HG02943 (cell line): ENCODE data around the gene MARCKSL1.
"Not testable (repeated sequence)": the region's sequence is repeated elsewhere in the genome, so short reads cannot be mapped to it uniquely, and the experiment has no call there.

Source experiments
- ATAC-seq: cut with Tn5 transposase; IDR thresholded peaks from one replicate; pipeline ENCODE4 v1.9.1; 2021; ENCODE audit warnings: mild to moderate bottlenecking, low read depth, moderate library complexity; ENCODE audit not compliant: unreplicated experiment

The MARCKSL1 gene

GRCh38 chr1:32335790-32336590 lies at the start of gene MARCKSL1:
Gene MARCKSL1 (minus strand): TSS chr1:32336233. CDS start chr1:32336033, 200 bp downstream.
- peak; percentile 38 for ATAC-seq

DNA sequence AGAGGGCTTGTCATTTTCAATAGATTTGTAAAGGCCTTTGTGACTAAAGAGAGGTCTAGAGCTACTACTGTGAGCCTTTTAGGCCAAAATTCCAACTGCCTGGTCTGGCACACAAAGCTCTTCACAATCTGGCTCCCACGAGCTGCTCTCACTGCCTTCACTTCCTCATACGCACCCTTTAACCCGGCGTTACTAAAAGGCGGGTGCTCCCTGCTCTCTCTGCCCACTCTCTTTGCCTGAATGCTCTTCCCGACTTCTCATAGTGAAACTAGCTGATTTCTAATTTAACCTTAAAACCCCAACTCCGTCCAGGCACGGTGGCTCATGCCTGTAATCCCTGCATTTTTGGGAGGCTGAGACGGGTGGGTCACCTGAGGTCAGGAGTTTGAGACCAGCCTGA lies 44.0 kb upstream of the MARCKSL1 start:
- ATAC-seq, result no peak

DNA sequence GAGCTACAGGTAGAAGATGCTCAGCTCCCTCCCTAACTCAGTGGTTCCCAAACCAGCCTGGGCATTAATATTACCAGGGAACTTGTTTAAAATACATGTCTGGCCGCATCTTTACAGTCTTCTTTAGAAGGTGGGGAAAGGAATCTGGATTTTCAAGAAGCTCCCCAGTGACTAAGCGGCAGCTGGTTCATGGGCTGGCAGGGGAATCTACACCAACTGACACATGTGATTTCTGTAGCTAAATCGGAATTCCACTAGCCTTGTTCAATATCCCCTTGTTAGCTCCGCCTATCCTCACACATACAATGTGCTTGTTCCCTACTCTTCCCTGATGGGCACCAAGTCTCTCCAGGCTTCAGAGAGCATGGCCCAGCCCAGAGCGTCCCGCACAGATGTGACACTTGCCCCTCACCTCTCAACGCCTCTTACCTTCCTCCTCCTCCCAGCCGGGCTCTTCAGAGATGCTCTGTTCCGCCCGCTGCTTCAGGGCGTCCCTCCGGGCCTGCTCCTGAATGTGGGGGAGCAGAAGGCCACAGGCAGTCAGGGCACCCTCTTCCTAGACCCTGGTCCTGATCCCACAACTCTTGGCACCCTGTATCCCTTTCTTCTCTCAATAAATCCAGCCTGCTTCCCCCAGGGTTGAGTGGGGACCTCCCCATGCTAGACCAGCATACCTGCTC lies 41.6 kb upstream of the MARCKSL1 start:
- no peak for ATAC-seq

- no peak for ATAC-seq
Measured at GRCh38 chr1:32376199-32376598, 40.2 kb upstream of the MARCKSL1 start.

- no peak for ATAC-seq
Measured at GRCh38 chr1:32373996-32374592, 38.1 kb upstream of the MARCKSL1 start.

- ATAC-seq, result no peak
Measured at GRCh38 chr1:32372149-32372756, 36.2 kb upstream of the MARCKSL1 start.

- ATAC-seq, result no peak
Measured at GRCh38 chr1:32367912-32368635, 32.0 kb upstream of the MARCKSL1 start.

GRCh38 chr1:32365445-32365844 lies 29.4 kb upstream of the MARCKSL1 start:
- ATAC-seq, result no peak

DNA sequence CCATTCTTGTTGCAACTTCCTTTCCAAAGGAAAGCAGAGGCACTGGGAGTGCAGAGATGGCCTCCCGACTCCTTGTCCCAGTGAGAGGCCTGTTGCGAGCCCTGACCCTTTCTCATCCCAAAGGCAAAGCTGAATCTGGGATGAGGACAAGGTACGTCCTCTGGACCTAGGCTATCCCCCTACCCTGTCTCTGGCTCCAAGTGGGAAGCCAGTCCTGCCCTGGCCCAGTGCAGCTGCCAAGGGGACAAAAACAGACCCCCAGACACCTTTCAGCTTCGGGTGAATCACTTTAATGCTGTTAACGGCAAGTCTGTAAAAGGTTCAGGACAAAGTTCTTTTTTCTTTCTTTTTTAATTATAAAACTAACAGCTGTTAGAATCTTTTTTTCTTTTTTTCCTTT lies 28.8 kb upstream of the MARCKSL1 start:
- ATAC-seq, result no peak

DNA sequence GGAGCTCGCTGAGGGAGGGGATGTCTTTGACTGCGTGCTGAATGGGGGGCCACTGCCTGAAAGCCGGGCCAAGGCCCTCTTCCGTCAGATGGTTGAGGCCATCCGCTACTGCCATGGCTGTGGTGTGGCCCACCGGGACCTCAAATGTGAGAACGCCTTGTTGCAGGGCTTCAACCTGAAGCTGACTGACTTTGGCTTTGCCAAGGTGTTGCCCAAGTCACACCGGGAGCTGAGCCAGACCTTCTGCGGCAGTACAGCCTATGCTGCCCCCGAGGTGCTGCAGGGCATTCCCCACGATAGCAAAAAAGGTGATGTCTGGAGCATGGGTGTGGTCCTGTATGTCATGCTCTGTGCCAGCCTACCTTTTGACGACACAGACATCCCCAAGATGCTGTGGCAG lies 27.7 kb upstream of the MARCKSL1 start:
- no peak for ATAC-seq

DNA sequence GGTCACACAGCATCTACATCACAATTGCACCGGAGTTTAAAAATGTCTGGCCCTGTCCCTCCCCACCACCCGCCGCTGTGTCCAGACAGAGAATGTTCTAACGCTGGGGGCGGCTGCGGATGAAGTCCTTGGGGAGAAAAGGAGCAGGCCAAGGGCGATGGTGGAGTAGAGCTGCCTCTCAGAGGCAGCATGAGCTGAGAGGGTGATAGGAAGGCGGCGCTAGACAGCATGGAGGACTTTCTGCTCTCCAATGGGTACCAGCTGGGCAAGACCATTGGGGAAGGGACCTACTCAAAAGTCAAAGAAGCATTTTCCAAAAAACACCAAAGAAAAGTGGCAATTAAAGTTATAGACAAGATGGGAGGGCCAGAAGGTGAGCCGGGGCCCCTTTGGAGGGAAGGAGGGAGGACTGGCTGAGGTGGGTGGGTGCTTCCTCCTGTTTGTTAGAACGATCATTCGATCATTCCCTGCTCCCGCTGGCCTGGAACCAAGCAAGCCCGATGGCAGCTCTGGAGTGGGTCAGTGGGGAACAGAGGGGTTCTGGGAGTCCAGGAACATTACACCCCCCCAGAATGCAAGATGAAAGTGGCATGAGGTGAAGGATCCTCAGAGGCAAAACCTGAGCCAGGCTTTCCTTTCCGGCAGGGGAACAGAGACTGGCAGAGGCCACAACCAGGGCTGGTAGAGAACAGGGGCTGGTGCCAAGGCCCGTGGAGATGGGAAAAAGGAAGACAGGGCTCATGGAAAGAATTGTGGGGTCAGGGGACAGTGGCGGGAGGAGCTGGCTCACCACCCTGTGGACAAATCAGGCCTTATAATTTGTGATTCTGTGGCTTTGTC lies 26.7 kb upstream of the MARCKSL1 start, which contains the start of the genes FAM229A and TSSK3:
Gene FAM229A (minus strand): TSS at position 12 of the 840 bp plus-strand sequence. CDS start 394 bp downstream, outside the sequence.
Gene TSSK3 (plus strand): TSS at position 66 of the 840 bp plus-strand sequence. CDS start 163 bp downstream, at position 229.
- no peak for ATAC-seq

GRCh38 chr1:32361674-32362473 lies 25.8 kb upstream of the MARCKSL1 start:
- ATAC-seq, result no peak

DNA sequence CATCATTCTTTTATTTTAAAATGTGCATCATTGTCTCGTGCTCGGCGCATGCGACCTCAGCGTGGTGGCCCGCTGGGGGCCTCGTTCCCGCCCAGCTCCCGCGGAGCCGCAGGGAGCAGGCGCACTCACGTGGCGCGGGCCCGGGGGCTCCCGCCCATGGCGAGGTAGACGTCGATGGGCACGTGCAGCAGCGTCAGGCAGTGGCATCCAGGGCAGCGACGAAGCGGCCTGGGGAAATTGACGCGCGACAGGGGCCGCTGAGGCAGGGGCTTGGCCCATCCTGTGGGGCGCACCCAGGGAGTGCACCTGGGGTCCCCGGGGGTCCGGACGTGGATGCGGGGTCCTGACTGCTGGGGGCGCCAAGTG lies 25.3 kb upstream of the MARCKSL1 start:
- ATAC-seq, result no peak

DNA sequence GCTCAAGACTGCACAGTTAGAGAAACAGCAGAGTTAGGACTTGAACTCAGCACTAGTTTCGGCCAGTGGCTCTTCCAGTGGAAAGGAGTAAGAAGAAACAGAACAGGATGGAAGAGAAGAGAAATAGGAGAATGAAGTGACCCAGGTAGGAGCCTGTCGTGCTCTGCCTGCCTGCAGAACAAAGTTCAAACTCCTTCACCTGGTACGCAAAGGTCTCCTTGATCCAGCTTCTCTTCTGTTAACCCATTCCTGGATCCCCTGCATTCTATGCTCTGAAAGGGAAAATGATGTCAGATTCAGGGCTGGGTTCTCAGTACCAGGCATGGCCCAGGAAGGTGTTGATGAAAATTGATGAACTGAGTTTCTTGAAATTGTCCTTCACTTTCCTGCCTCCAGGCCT lies 22.4 kb upstream of the MARCKSL1 start:
- no peak for ATAC-seq

DNA sequence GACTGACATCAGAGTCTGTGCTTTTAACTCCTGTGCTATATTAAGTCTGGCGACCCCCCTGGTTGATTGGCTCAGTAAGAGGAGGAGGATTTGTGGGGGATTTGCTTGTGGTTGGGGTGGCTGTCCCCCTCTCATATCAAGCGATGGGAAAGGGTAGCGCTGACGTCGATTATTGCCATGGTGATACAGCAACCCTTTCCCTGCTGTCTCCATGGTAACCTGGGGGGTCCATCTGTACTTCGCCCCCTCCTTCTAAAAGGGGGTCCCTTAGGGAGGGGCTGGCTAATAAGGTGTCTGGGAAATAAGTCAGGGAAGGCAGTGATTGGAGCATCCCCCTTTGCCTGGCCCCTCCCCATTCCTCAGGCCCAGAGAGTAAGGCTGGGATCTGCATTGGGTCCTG lies 21.6 kb upstream of the MARCKSL1 start:
- ATAC-seq, result no peak

- no peak for ATAC-seq
Measured at GRCh38 chr1:32356478-32356877, 20.4 kb upstream of the MARCKSL1 start.

- ATAC-seq, result not testable (repeated sequence)
Measured at GRCh38 chr1:32355778-32356177, 19.7 kb upstream of the MARCKSL1 start.

DNA sequence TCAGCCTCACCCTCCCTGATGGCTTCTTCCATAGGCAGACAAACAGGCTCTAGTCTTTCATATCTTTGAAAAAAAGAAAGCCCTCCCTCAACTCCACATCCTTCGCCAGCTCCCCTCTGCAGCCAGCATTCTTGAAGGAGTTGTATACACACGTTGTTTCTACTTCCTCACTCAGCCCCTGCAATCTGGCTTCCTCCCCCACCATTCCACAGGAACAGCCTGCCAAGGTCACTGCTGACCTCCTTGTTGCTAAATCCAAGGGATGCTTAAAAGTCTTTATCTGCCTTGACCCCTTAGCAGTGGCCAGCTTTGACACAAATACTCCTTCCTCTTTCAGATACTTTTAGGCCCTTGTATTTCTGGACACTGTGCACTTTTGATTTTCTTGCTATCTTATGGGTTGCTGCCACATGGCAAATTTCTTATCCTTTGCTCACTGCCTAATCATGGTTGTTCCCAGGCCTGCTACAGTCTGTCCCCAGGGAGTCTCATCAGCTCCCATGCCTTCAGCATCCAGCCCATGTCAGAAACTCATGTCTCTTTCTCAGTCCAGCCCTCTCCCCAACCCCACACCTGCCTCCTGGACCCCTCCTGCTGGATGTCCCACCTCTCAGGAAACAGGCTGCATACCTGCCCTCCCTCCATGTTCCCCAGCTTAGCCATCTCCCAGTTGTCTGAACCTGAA lies 18.0 kb upstream of the MARCKSL1 start:
- no peak for ATAC-seq
